ENCODE measurements around the gene CRTC1. TPM values are rescaled to one million over a fixed set of nuclear protein-coding genes. Genes with fewer than 3 reads are reported as not detected.
"Not testable (repeated sequence)": the region's sequence is repeated elsewhere in the genome, so short reads cannot be mapped to it uniquely, and the experiment has no call there.

CRTC1 gene
- total RNA-seq, 3 donors from 2014 or later = 11.5 to 15.1 (median 12.5) TPM

DNA sequence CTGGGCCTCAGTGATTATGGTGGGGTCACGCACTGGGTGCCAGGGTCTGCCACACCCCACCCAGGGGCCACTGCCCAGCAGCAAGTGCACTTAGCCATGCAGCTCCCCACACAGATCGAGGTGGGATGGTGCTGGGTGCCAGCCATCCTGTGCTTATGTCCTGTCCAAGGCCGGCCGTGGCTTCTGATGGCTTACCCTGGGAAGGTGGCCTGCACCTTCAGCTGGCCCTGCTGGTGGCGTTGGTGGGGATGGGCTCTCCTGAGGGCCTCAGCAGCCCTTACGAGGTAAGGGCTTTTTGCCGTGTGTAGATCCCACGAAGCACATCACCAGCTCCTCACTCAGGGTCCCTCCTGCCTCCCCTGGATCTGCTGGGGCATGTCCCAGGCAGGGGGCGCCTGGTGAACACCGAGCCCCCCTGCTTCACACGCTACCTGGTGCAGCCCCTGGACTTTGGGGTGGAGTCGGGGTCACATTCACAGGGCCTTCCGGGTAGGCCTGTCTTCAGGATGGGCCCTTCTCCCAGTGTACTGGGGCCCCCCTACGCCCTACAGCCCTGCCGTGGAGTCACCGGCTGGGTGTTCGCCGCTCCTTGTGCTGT, 46.6 kb downstream of the CRTC1 start:
- ATAC-seq (no peak), DNase-seq (no peak)
- Histone ChIP-seq H3K4me1 (ENCODE audit: low read depth) (no peaks in the 10 kb centered on the region), H3K36me3 (ENCODE audit: low read depth) (no peaks in the 10 kb centered on the region), H3K9me3 (no peaks in the 10 kb centered on the region), H3K4me3 (no peak overlapping the region)
- TF ChIP-seq, protein P1, sequence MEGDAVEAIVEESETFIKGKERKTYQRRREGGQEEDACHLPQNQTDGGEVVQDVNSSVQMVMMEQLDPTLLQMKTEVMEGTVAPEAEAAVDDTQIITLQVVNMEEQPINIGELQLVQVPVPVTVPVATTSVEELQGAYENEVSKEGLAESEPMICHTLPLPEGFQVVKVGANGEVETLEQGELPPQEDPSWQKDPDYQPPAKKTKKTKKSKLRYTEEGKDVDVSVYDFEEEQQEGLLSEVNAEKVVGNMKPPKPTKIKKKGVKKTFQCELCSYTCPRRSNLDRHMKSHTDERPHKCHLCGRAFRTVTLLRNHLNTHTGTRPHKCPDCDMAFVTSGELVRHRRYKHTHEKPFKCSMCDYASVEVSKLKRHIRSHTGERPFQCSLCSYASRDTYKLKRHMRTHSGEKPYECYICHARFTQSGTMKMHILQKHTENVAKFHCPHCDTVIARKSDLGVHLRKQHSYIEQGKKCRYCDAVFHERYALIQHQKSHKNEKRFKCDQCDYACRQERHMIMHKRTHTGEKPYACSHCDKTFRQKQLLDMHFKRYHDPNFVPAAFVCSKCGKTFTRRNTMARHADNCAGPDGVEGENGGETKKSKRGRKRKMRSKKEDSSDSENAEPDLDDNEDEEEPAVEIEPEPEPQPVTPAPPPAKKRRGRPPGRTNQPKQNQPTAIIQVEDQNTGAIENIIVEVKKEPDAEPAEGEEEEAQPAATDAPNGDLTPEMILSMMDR (IDR thresholded peaks at IDR 0.05) = no peak
- intact Hi-C loops (cut with DNase I, micrococcal nuclease) = no loop called here

DNA sequence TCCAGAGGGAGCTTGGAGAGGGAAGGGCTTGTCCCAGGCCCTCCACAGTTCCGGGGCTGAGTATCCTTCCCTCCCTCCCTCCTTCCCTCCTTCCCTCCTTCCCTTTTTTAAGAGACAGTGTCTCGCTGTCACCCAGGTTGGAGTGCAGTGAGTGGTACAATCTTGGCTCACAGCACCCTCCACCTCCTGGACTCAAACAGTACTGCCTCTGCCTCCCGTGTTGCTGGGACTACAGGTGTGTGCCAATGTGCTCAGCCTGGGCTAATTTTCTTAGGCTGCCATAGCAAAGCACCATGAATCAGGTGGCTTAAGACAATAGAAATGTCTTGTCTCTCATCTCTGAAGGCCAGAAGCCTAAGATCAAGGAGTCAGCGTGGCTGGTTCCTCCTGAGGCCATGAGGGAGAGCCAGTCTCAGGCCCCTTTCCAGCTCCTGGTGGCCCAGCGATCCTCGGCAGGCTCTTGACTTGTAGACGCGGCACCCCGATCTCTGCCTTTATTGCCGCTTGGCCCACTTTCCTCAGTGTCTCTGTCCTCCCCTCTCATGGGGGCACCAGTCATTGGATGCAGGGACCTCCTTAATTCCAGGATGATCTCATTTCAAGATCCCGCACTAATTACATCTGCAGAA, 47.5 kb downstream of the CRTC1 start:
- ATAC-seq (no peak), DNase-seq (no peak)
- TF ChIP-seq, protein P1 (IDR thresholded peaks at IDR 0.05) = no peak
- Histone ChIP-seq H3K4me1 (ENCODE audit: low read depth) (no peaks in the 10 kb centered on the region), H3K4me3 (no peak overlapping the region), H3K36me3 (ENCODE audit: low read depth) (no peaks in the 10 kb centered on the region), H3K9me3 (no peaks in the 10 kb centered on the region)
- intact Hi-C loops (cut with DNase I, micrococcal nuclease) = no loop called here

DNA sequence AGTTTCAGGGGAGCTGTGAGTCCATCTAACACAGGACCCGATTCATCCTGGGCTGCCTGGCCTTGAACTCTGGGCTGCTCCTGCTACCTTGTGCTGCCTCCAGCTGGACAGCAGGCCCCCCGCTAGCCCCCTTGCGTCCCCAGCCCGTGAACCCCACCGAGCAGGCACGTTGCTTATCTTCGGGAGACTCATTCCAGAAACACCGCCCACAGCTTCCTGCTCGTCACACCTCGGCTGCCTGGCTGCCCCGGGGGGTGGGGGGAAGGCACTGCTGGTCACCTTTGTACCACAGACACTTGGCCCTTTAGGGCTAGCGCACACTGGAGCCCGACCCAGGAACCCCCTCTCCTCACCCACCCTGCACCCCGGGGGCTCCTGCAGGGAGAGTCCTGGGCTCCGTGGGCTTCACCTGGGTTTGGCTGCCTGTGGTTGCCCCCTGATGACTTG, 48.1 kb downstream of the CRTC1 start:
- TF ChIP-seq, protein P1 (IDR thresholded peaks at IDR 0.05) = no peak
- Histone ChIP-seq H3K4me1 (ENCODE audit: low read depth) (no peaks in the 10 kb centered on the region), H3K4me3 (no peak overlapping the region), H3K36me3 (ENCODE audit: low read depth) (no peaks in the 10 kb centered on the region), H3K9me3 (no peaks in the 10 kb centered on the region)
- DNase-seq (no peak), ATAC-seq (peak; percentile 32)
- intact Hi-C loops (cut with DNase I, micrococcal nuclease) = no loop called here

DNA sequence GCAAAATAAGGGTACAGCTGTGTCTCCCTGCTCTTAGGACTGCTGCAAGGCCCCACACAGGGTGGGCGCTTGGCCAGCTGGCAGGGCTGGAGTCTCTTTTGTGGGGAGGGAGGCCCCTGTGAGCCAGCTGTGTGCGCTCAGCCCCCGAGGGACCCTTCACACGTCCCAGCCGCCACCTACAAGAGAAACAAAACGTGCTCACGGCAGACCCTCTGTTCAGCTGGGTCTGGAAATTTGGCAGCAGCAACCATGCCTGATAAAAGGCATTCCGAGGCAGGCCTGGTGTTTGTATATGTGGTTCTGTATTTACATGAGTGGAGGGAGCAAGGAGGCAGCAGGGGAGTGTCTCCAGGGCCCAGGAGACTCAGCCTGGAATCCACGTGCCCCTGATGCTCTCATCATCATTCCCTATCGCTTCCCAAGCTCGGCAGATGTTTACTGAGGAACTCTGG, 49.7 kb downstream of the CRTC1 start:
- Histone ChIP-seq H3K9me3 (no peaks in the 10 kb centered on the region), H3K36me3 (ENCODE audit: low read depth) (no peaks in the 10 kb centered on the region), H3K4me1 (ENCODE audit: low read depth) (peaks cover 10% of the 10 kb centered on the region), H3K4me3 (no peak overlapping the region)
- TF ChIP-seq, protein P1 (IDR thresholded peaks at IDR 0.05) = no peak
- intact Hi-C loops (cut with DNase I, micrococcal nuclease) = no loop called here
- no peak for ATAC-seq
- no peak for DNase-seq

DNA sequence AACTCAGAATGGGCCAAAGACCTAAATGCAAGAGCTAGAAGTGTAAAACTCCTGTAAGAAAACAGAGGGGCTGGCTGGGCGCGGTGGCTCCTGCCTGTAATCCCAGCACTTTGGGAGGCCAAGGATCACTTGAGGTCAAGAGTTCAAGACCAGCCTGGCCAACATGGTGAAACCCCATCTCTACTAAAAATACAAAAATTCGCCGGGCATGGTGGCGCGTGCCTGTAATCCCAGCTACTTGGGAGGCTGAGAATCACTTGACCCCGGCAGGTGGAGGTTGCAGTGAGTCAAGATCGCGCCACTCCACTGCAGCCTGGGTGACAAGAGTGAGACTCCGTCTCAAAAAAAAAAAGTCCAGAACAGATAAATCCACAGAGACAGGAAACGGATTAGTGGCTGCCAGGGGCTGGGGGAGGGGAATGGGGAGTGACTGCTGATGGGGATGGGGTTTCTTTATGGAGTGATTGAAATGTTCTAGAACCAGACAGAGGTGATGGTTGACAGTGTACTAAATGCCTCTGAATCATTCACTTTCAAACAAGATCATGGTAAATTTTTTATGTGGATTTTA, 50.4 kb downstream of the CRTC1 start:
- H3K4me3 ChIP-seq; intact Hi-C loops (cut with DNase I, micrococcal nuclease); DNase-seq; H3K9me3 ChIP-seq; ATAC-seq; H3K36me3 ChIP-seq (ENCODE audit: low read depth): not testable (repeated sequence)
- H3K4me1 ChIP-seq (ENCODE audit: low read depth) = peaks cover 12% of the 10 kb centered on the region

DNA sequence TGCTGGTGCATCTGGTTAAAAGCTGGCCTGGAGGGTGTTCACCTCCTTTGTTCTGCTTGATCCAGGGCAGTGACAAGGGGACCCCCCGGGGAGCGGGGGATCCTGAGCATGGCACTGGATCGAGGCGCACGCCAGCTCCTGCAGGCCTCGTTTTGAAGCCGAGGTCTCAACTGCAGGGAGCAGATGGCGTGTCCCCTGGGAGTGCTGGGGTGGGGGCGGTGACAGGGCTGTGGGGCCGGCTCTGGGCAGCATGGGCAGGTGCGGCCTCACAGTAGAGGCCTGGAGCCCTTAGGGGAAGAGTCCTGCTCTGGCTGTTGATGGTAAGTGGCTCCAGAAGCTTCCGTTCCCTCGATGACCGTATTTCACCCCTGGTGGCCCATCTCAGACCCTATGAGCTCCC, 51.8 kb downstream of the CRTC1 start:
- intact Hi-C loops (cut with DNase I, micrococcal nuclease) = no loop called here

More for the DNA sequence above, 51.8 kb downstream of the CRTC1 start:
- TF ChIP-seq, protein P1 (IDR thresholded peaks at IDR 0.05) = no peak
- Histone ChIP-seq H3K4me3 (no peak overlapping the region), H3K4me1 (ENCODE audit: low read depth) (peaks cover 19% of the 10 kb centered on the region), H3K36me3 (ENCODE audit: low read depth) (no peaks in the 10 kb centered on the region), H3K9me3 (no peaks in the 10 kb centered on the region)
- no peak for ATAC-seq
- no peak for DNase-seq
